Measurements from ENCODE around the gene INVS. TPM values are rescaled to one million over a fixed set of nuclear protein-coding genes. Genes with fewer than 3 reads are reported as not detected.
"Not testable (repeated sequence)": the region's sequence is repeated elsewhere in the genome, so short reads cannot be mapped to it uniquely, and the experiment has no call there.

Gene INVS
- total and polyA plus RNA-seq, 2 experiments from 2014 or later: 9.4 to 15.3 TPM

DNA sequence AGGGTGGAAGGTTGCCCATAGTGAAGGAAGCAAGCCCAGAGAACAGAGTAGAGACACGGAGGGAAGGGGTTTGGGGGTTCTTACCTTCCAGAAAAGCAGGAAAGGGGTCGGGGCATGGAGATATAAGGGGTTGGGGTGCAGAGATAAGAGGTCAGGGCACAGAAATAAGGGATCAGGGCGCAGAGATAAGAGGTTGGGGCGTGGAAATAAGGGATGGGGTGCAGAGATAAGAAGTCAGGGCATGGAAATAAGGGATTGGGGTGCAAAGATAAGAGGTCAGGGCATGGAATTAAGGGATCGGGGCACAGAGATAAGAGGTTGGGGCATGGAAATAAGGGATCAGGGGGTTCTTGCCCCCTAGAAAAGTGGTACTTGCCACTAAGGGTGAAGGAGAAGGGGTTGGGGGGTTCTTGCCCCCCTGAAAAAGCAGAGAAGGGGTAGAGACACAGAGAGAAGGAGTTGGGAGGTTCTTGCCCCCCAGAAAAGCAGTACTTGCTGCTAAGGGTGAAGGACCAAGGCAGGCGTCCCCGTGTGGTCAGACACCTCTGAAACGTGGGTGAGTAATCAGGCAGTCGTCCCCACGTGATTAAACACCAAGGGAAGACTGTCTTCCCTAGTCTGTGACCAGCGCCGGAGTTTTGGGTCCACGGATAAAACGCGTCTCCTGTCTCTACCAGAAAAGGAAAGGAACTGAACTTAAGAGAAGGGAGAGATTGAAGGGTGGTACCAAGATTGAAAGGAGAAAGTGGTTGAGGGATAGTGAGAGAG, 46.3 kb downstream of the INVS start:
- not testable (repeated sequence) for H3K36me3 ChIP-seq; H3K4me1 ChIP-seq (ENCODE audit: low read depth); DNase-seq (ENCODE audit: low read depth in 1 of 2, low spot score in 1 of 2); H3K9me3 ChIP-seq (ENCODE audit: low read depth); H3K27me3 ChIP-seq; H3K4me3 ChIP-seq; H3K27ac ChIP-seq

DNA sequence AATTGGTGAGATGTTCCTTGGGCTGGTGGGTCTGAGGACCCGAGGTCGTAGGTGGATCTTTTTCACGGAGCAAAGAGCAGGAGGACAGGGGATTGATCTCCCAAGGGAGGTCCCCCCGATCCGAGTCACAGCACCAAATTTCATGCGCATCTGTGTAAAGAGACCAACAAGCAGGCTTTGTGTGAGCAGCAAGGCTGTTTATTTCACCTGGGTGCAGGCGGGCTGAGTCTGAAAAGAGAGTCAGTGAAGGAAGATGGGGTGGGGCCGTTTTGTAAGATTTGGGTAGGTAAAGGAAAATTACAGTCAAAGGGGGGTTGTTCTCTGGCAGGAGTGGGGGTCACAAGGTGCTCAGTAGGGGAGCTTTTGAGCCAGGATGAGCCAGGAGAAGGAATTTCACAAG, 46.9 kb downstream of the INVS start:
- not testable (repeated sequence) for H3K4me1 ChIP-seq (ENCODE audit: low read depth); H3K9me3 ChIP-seq (ENCODE audit: low read depth); H3K36me3 ChIP-seq; H3K27ac ChIP-seq; H3K4me3 ChIP-seq; DNase-seq (ENCODE audit: low read depth in 1 of 2, low spot score in 1 of 2); H3K27me3 ChIP-seq

DNA sequence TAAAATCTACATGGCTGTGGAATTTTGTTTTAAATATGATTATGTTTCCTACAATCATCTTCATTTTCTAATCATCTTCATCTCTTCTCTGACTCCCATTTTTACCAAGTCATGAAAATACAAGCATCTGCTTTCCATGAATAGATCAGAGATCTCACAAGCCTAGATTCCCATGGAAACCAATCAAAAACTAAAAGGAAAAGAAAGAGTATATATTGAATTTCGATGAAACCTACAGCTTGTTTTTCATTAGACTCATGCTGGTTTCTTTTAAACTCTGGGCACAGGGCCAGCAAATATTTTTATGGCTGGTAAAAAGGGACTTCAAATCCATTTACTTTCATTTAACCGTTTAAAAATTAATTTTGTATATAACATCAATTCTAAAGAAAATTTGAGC, 51.2 kb downstream of the INVS start:
- TF ChIP-seq, protein P1, sequence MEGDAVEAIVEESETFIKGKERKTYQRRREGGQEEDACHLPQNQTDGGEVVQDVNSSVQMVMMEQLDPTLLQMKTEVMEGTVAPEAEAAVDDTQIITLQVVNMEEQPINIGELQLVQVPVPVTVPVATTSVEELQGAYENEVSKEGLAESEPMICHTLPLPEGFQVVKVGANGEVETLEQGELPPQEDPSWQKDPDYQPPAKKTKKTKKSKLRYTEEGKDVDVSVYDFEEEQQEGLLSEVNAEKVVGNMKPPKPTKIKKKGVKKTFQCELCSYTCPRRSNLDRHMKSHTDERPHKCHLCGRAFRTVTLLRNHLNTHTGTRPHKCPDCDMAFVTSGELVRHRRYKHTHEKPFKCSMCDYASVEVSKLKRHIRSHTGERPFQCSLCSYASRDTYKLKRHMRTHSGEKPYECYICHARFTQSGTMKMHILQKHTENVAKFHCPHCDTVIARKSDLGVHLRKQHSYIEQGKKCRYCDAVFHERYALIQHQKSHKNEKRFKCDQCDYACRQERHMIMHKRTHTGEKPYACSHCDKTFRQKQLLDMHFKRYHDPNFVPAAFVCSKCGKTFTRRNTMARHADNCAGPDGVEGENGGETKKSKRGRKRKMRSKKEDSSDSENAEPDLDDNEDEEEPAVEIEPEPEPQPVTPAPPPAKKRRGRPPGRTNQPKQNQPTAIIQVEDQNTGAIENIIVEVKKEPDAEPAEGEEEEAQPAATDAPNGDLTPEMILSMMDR (IDR thresholded peaks at IDR 0.05; ENCODE audit: low read depth, low read length): no peak
- H3K9me3 ChIP-seq (ENCODE audit: low read depth): no peaks in the 10 kb centered on the region
- peak in 1 of 2 donors; percentile 23 for DNase-seq (ENCODE audit: low read depth in 1 of 2, low spot score in 1 of 2)
- H3K36me3 ChIP-seq: no peaks in the 10 kb centered on the region
- H3K4me1 ChIP-seq (ENCODE audit: low read depth): no peaks in the 10 kb centered on the region
- no peak overlapping the region for H3K4me3 ChIP-seq
- no peaks in the 10 kb centered on the region for H3K27me3 ChIP-seq
- H3K27ac ChIP-seq: no peak overlapping the region

- no peak overlapping the region for H3K4me3 ChIP-seq
- H3K27ac ChIP-seq: no peak overlapping the region
- H3K27me3 ChIP-seq: no peaks in the 10 kb centered on the region
- peak in 1 of 2 donors; percentile 3 for DNase-seq (ENCODE audit: low read depth in 1 of 2, low spot score in 1 of 2)
- H3K9me3 ChIP-seq (ENCODE audit: low read depth): no peaks in the 10 kb centered on the region
- no peaks in the 10 kb centered on the region for H3K36me3 ChIP-seq
- H3K4me1 ChIP-seq (ENCODE audit: low read depth): no peaks in the 10 kb centered on the region
- TF ChIP-seq, protein P1 (IDR thresholded peaks at IDR 0.05; ENCODE audit: low read depth, low read length): no peak
Observed at GRCh38 chr9:100160021-100160420, 61.0 kb downstream of the INVS start.

GRCh38 chr9:100167176-100167575, 68.1 kb downstream of the INVS start:
- Histone ChIP-seq H3K9me3 (ENCODE audit: low read depth) (no peaks in the 10 kb centered on the region), H3K27me3 (no peaks in the 10 kb centered on the region), H3K4me1 (ENCODE audit: low read depth) (no peaks in the 10 kb centered on the region), H3K27ac (no peak overlapping the region), H3K36me3 (no peaks in the 10 kb centered on the region), H3K4me3 (no peak overlapping the region)
- TF ChIP-seq, protein P1 (IDR thresholded peaks at IDR 0.05; ENCODE audit: low read depth, low read length): no peak
- peak in 1 of 2 donors; percentile 19 for DNase-seq (ENCODE audit: low read depth in 1 of 2, low spot score in 1 of 2)

- Histone ChIP-seq H3K9me3 (ENCODE audit: low read depth) (no peaks in the 10 kb centered on the region), H3K4me3 (no peak overlapping the region), H3K27ac (no peak overlapping the region), H3K4me1 (ENCODE audit: low read depth) (no peaks in the 10 kb centered on the region), H3K27me3 (no peaks in the 10 kb centered on the region), H3K36me3 (no peaks in the 10 kb centered on the region)
- DNase-seq (ENCODE audit: low read depth in 1 of 2, low spot score in 1 of 2): no peak
- TF ChIP-seq, protein P1 (IDR thresholded peaks at IDR 0.05; ENCODE audit: low read depth, low read length): no peak
Observed at GRCh38 chr9:100167915-100168654, 69.0 kb downstream of the INVS start.

All from cardiac muscle cell (in vitro differentiated cells and primary cell).